ENCODE data around the gene UTF1. TPM values are rescaled to one million over a fixed set of nuclear protein-coding genes. Genes with fewer than 3 reads are reported as not detected.
"Not testable (repeated sequence)": the region's sequence is repeated elsewhere in the genome, so short reads cannot be mapped to it uniquely, and the experiment has no call there.

UTF1 gene
- polyA plus RNA-seq, 5 donors = 0.09 TPM; not detected in 4

- DNase-seq = no peak
Measured at GRCh38 chr10:133262696-133263095, 32.7 kb downstream of the UTF1 start.

- DNase-seq = no peak
Measured at GRCh38 chr10:133263674-133264073, 33.7 kb downstream of the UTF1 start.

- DNase-seq = no peak
Measured at GRCh38 chr10:133264461-133264860, 34.4 kb downstream of the UTF1 start.

GRCh38 chr10:133265052-133265451, 35.0 kb downstream of the UTF1 start:
- not testable (repeated sequence) for DNase-seq

GRCh38 chr10:133266056-133266795, 36.2 kb downstream of the UTF1 start:
- DNase-seq = no peak

- DNase-seq = no peak
Measured at GRCh38 chr10:133267293-133267692, 37.3 kb downstream of the UTF1 start.

- DNase-seq = no peak
Measured at GRCh38 chr10:133267829-133268228, 37.8 kb downstream of the UTF1 start.

- DNase-seq = no peak
Measured at GRCh38 chr10:133268532-133268931, 38.5 kb downstream of the UTF1 start.

GRCh38 chr10:133269367-133269766, 39.4 kb downstream of the UTF1 start:
- DNase-seq = no peak

GRCh38 chr10:133270204-133270603, 40.2 kb downstream of the UTF1 start:
- no peak for DNase-seq

GRCh38 chr10:133270773-133271297, 40.8 kb downstream of the UTF1 start:
- DNase-seq = no peak

GRCh38 chr10:133271521-133272300, 41.7 kb downstream of the UTF1 start:
- DNase-seq = no peak

GRCh38 chr10:133272301-133272963, 42.4 kb downstream of the UTF1 start:
- no peak for DNase-seq

- no peak for DNase-seq
Measured at GRCh38 chr10:133272964-133273420, 43.0 kb downstream of the UTF1 start.

- DNase-seq = no peak
Measured at GRCh38 chr10:133273534-133274143, 43.6 kb downstream of the UTF1 start.

- DNase-seq = no peak
Measured at GRCh38 chr10:133274751-133275683, 45.0 kb downstream of the UTF1 start.

GRCh38 chr10:133275684-133276092, 45.7 kb downstream of the UTF1 start:
- DNase-seq = no peak

- no peak for DNase-seq
Measured at GRCh38 chr10:133276100-133276434, 46.0 kb downstream of the UTF1 start.

GRCh38 chr10:133276435-133277201, 46.6 kb downstream of the UTF1 start, which contains the start of gene ADAM8:
TSS of gene ADAM8 (minus strand) at chr10:133276868. CDS start at chr10:133276817, 51 bp downstream.
- no peak for DNase-seq
